ENCODE data around the gene ARRDC5.

The ARRDC5 gene

GRCh38 chr19:4871711-4872110 is 31.0 kb downstream of the ARRDC5 start:
- TF ChIP-seq SIN3A (IDR thresholded peaks at IDR 0.05; ENCODE audit: borderline replicate concordance, insufficient read depth, low read length) (no peak), FOXP2 (optimal IDR thresholded peaks at IDR 0.05; ENCODE audit: borderline replicate concordance, extremely low read depth, extremely low read length, insufficient read depth) (no peak), POLR2AphosphoS5 (IDR thresholded peaks at IDR 0.05; ENCODE audit: low read depth, low read length) (no peak), TAF1 (IDR thresholded peaks at IDR 0.05; ENCODE audit: borderline replicate concordance, insufficient read depth, low read length) (no peak), REST (IDR thresholded peaks at IDR 0.05; ENCODE audit: insufficient read depth in 1 of 2, low read depth in 2 of 2, low read length in 2 of 2) (no peak)

GRCh38 chr19:4870025-4870700 is 32.5 kb downstream of the ARRDC5 start:
- TF ChIP-seq SIN3A (IDR thresholded peaks at IDR 0.05; ENCODE audit: borderline replicate concordance, insufficient read depth, low read length) (no peak), FOXP2 (optimal IDR thresholded peaks at IDR 0.05; ENCODE audit: borderline replicate concordance, extremely low read depth, extremely low read length, insufficient read depth) (peak; percentile 38), REST (IDR thresholded peaks at IDR 0.05; ENCODE audit: insufficient read depth in 1 of 2, low read depth in 2 of 2, low read length in 2 of 2) (peak; percentile 17 to 37; a peak in 1 of 4 replicates)

- TF ChIP-seq SIN3A (IDR thresholded peaks at IDR 0.05; ENCODE audit: borderline replicate concordance, insufficient read depth, low read length) (no peak), POLR2AphosphoS5 (IDR thresholded peaks at IDR 0.05; ENCODE audit: low read depth, low read length) (no peak), TAF1 (IDR thresholded peaks at IDR 0.05; ENCODE audit: borderline replicate concordance, insufficient read depth, low read length) (no peak), FOXP2 (optimal IDR thresholded peaks at IDR 0.05; ENCODE audit: borderline replicate concordance, extremely low read depth, extremely low read length, insufficient read depth) (no peak), REST (IDR thresholded peaks at IDR 0.05; ENCODE audit: insufficient read depth in 1 of 2, low read depth in 2 of 2, low read length in 2 of 2) (no peak)
Measured at GRCh38 chr19:4868286-4868834, 34.3 kb downstream of the ARRDC5 start.

- peak; percentile 61 for TF ChIP-seq POLR2AphosphoS5 (IDR thresholded peaks at IDR 0.05; ENCODE audit: low read depth, low read length)
- TF ChIP-seq REST (IDR thresholded peaks at IDR 0.05; ENCODE audit: insufficient read depth in 1 of 2, low read depth in 2 of 2, low read length in 2 of 2) = no peak
- 0 out of 2 replicates have a peak, but pooled peaks have one; percentile 41 for TF ChIP-seq TAF1 (IDR thresholded peaks at IDR 0.05; ENCODE audit: borderline replicate concordance, insufficient read depth, low read length)
- TF ChIP-seq SIN3A (IDR thresholded peaks at IDR 0.05; ENCODE audit: borderline replicate concordance, insufficient read depth, low read length) = peak; percentile 54; the same call in 1 of the 2 replicates
Measured at GRCh38 chr19:4867534-4868285, 35.0 kb downstream of the ARRDC5 start, which contains the start of gene PLIN3. PLIN3 (minus strand) TSS chr19:4867667; CDS start chr19:4861394, 6,273 bp downstream.

Measured in PFSK-1 (cell line).